GM21576 (cell line): ENCODE results near the gene GABRB3.

Source experiments
- ATAC-seq: cut with Tn5 transposase; IDR thresholded peaks from one replicate; pipeline ENCODE4 v1.9.1; 2021; ENCODE audit warnings: mild to moderate bottlenecking, moderate library complexity; ENCODE audit not compliant: unreplicated experiment

The GABRB3 gene

GRCh38 chr15:26682598-26683164, 90.2 kb downstream of the GABRB3 start:
- ATAC-seq, result no peak

- ATAC-seq, result no peak
These were observed 92.9 kb downstream of the GABRB3 start for GRCh38 chr15:26679927-26680326.

- ATAC-seq, result no peak
These were observed 96.8 kb downstream of the GABRB3 start for GRCh38 chr15:26676115-26676514.

GRCh38 chr15:26674467-26674866, 98.4 kb downstream of the GABRB3 start:
- ATAC-seq, result no peak

GRCh38 chr15:26673445-26673844, 99.4 kb downstream of the GABRB3 start:
- no peak for ATAC-seq

- ATAC-seq, result no peak
These were observed 102.8 kb downstream of the GABRB3 start for GRCh38 chr15:26670116-26670515.

- ATAC-seq, result no peak
These were observed 105.5 kb downstream of the GABRB3 start for GRCh38 chr15:26667222-26667988.

GRCh38 chr15:26665957-26666791, 106.7 kb downstream of the GABRB3 start:
- ATAC-seq, result no peak

GRCh38 chr15:26662283-26662682, 110.6 kb downstream of the GABRB3 start:
- no peak for ATAC-seq

- no peak for ATAC-seq
These were observed 111.1 kb downstream of the GABRB3 start for GRCh38 chr15:26661748-26662147.

GRCh38 chr15:26661107-26661506, 111.8 kb downstream of the GABRB3 start:
- no peak for ATAC-seq

GRCh38 chr15:26660241-26660640, 112.6 kb downstream of the GABRB3 start:
- no peak for ATAC-seq

GRCh38 chr15:26658290-26658689, 114.6 kb downstream of the GABRB3 start:
- no peak for ATAC-seq

- ATAC-seq, result no peak
These were observed 116.8 kb downstream of the GABRB3 start for GRCh38 chr15:26656080-26656479.

GRCh38 chr15:26651909-26652308, 121.0 kb downstream of the GABRB3 start:
- ATAC-seq, result no peak

GRCh38 chr15:26648676-26649075, 124.2 kb downstream of the GABRB3 start:
- no peak for ATAC-seq

- ATAC-seq, result no peak
These were observed 127.9 kb downstream of the GABRB3 start for GRCh38 chr15:26644948-26645347.

GRCh38 chr15:26641144-26641543, 131.7 kb downstream of the GABRB3 start:
- ATAC-seq, result no peak

GRCh38 chr15:26640601-26641000, 132.3 kb downstream of the GABRB3 start:
- no peak for ATAC-seq

GRCh38 chr15:26639966-26640365, 132.9 kb downstream of the GABRB3 start:
- ATAC-seq, result no peak

GRCh38 chr15:26635614-26636013, 137.3 kb downstream of the GABRB3 start:
- ATAC-seq, result no peak

GRCh38 chr15:26635105-26635504, 137.8 kb downstream of the GABRB3 start:
- ATAC-seq, result no peak
